HG03520 (cell line): ENCODE data around the gene IL7R.
A peak's percentile ranks its signal among the peaks of the same experiment; 100 is the strongest.
"Not testable (repeated sequence)": the region's sequence is repeated elsewhere in the genome, so short reads cannot be mapped to it uniquely, and the experiment has no call there.

Experiments used
- ATAC-seq: cut with Tn5 transposase; IDR thresholded peaks from one replicate; pipeline ENCODE4 v1.9.1; 2021; ENCODE audit warnings: mild to moderate bottlenecking, moderate library complexity; ENCODE audit not compliant: unreplicated experiment

The IL7R gene

GRCh38 chr5:35838370-35839042 is 18.2 kb upstream of the IL7R start:
- no peak for ATAC-seq

- no peak for ATAC-seq
Observed at GRCh38 chr5:35842856-35843255, 13.8 kb upstream of the IL7R start.

- not testable (repeated sequence) for ATAC-seq
Observed at GRCh38 chr5:35845508-35845907, 11.2 kb upstream of the IL7R start.

DNA sequence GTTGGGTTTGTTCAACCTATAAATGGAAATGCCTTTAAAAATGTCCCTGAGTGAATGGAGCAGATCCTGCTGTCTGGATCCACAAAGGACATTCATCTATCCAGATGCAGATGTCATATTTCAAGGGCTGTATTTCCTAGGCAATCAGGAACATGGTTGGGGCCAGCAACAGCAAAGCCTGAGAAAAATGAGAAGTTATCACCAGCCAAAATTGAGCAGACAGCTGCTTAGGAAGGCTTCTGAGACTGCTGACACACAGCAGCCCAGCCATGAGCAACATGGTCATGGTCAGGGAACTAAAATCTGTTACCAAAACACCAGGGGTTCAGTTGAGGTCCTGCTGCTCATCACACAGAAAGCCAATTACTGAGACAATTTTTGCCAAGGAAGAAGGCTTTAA is 9.2 kb upstream of the IL7R start:
- ATAC-seq = no peak

DNA sequence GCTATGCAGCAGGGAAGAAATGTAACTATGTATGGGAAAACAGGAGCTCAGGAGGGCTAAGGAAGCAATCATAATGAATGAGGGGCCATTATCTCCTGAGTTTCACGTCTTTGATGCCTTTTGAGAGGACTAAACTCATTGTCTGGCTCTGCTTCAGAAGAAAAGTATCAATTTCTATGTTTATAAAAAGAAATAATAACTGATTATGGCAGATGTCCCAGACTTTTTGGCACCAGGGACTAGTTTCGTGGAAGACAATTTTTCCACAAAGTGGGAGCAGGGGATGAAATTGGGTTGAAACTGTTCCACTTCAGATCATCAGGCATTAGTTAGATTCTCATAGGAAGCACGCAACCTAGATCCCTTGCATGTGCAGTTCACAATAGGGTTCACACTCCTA is 8.7 kb upstream of the IL7R start:
- no peak for ATAC-seq

GRCh38 chr5:35849860-35850259 is 6.8 kb upstream of the IL7R start:
- ATAC-seq = no peak

GRCh38 chr5:35850967-35851680 is 5.6 kb upstream of the IL7R start:
- no peak for ATAC-seq

DNA sequence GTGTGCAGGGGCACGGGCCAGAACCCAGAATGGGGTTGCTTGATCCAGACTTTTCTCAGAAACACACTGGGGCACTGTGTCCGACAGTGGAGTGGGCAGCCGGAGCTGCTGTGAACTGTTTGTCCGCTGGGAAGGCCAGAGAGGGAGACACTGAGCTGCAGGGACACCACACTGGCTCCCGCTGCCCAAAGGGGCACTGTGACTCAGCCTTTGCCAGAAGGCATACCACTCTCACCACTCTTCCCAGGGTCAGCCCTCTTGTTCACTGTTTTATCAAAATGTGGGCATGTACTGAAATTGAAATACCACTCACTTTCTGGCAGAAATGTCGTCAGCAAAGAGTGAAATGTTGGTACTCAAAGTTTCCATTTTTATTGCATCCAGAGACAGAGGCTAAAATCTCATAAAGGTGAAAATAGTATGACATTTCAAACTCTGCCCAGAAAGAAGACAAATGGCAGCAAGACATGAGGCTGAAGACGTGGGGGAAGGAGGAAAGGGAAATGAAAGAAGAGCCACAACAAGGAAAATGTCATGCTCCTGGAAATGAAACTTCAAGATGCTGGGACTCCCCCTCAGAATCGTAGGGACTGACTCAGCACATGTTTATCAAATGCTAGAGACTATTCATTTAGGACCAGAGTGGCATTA is 4.5 kb upstream of the IL7R start:
- ATAC-seq = peak; percentile 54

DNA sequence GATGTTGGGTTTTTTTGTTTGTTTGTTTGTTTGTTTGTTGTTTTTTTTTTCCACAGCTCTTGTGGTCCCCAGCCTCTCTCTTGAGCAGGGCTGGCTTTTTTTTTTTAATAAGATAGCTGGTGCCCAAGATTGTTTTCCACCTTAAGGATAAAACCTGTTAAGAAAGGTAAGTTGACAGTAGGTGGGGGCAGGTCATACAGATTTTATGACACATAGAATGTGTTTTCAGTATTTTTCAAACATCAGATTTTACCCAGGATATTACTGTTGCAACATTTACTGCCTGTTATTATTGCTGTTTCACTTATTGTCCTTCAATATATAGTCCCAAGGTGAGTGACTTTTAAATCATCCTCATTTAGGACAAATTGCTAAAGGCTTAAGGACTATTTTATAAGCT is 3.9 kb upstream of the IL7R start:
- ATAC-seq = no peak

GRCh38 chr5:35853631-35854030 is 3.1 kb upstream of the IL7R start:
- no peak for ATAC-seq

DNA sequence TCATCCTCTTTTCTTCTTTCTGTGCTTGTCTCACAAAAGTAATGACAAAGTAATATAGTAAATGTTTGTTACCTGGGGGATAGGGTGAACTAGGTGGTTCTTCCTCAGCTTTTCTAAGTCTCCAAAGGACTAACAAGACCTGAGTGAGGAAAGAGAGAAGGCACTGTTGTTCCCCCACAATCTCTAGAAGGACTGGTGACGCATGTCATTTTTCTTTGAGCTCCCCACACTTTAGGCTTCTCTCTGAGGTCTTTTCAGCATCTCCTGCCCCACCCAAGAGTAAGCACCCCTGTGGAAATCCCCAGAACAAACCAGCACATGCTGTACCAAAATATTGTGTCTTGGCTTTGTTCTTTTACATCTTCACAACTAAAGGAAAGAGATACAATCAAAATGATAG is 2.4 kb upstream of the IL7R start:
- ATAC-seq = no peak

- no peak for ATAC-seq
Observed at GRCh38 chr5:35855187-35855586, 1.5 kb upstream of the IL7R start.

- not testable (repeated sequence) for ATAC-seq
Observed at GRCh38 chr5:35856186-35856764, 416 bp upstream of the IL7R start.

GRCh38 chr5:35857606-35858205 is 1.0 kb downstream of the IL7R start:
- no peak for ATAC-seq

DNA sequence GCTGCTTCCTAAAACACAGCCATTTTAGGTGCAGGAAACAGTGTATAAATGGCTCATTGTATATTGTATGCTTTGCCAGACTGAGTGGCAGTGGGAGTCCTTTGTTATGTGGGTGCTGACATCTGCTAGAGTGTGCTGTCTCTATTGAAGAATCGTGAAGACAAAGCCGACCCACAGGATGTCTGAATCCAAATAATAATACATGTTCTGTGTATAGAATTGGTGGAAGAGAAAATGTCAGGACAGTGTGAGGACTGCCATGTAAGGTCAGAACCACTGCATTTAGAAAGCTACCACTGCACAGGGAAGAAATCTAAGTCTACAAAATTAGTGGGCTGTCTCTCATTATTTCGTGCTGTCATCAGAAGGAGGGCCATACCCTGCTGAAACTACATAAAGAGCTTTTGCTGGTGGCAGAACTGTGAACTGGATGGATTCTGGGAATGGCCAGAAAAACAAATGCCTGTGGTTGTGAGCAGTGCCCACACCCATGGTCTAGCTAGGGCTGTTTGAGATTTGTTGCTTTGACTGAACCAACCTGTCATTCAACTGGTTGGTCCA is 2.5 kb downstream of the IL7R start:
- no peak for ATAC-seq

- ATAC-seq = no peak
Observed at GRCh38 chr5:35860686-35861085, 4.0 kb downstream of the IL7R start.

DNA sequence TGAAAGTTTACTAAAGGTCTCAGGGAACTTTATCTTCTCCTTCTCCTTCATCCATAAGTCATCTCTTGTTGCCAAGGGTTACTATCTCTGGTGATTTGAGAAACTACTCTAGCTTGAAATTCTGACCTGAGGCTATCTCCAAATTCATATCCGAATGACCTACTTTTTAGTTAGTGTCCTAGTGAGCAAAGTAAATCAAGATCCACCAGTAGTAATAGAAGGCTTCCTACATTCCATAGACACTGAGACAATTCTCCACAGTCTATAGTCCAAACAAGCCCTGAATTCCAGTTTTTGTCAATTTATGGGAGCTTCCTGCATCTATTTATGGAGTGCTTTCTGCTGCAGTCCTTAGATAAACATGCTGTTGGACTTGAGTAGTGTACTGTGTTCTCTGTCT is 5.0 kb downstream of the IL7R start:
- no peak for ATAC-seq

DNA sequence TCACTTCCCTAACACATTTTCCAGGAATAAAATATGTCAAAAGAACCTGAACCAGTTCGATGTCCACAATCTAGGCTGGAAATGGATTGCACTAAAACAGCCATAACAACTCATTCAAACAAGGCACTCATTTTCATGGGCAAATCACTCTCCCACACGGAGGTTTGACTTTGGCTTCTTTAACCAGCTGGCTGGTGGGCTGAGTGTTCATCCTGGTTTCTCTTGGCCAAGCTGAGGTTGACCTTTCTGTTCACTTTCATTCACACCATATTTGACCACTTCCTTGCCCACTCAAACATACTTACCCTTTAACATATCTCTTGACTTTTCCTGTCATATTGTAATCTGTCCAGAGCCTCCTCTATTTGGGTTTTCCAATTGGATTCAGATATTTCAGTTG is 5.4 kb downstream of the IL7R start:
- ATAC-seq = no peak

DNA sequence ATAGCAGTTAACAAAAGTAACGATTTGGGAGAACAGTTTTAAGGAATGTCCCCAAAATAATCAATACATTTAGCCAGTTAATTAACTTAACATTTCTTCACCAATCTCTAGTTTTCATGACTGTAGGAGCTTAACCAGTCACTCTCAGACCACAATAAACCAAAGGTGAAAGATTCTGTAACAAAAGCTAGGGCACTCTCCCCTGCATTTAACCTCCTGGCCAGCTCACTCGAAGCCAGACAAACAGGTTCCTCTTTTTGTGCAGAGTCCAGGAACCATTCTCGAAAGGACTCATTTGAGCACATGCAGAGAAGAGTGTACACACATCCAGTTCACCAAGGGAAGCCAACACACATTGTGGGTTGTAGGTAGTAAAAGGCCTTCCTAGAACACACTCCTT is 6.5 kb downstream of the IL7R start:
- ATAC-seq = peak; percentile 58

- ATAC-seq = no peak
Observed at GRCh38 chr5:35867998-35868397, 11.3 kb downstream of the IL7R start.

GRCh38 chr5:35869685-35870277 is 13.1 kb downstream of the IL7R start:
- ATAC-seq = no peak
